GM15510 (cell line): ENCODE results near the gene OR13J1.

Experiments used
- POLR2A ChIP-seq: IDR thresholded peaks from 3 replicates; pipeline ENCODE4 v1.6.1; 2011; ENCODE audit warnings: borderline replicate concordance; ENCODE audit not compliant: insufficient read length; ENCODE audit errors: extremely low read depth

Gene OR13J1, protein sequence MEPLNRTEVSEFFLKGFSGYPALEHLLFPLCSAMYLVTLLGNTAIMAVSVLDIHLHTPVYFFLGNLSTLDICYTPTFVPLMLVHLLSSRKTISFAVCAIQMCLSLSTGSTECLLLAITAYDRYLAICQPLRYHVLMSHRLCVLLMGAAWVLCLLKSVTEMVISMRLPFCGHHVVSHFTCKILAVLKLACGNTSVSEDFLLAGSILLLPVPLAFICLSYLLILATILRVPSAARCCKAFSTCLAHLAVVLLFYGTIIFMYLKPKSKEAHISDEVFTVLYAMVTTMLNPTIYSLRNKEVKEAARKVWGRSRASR

DNA sequence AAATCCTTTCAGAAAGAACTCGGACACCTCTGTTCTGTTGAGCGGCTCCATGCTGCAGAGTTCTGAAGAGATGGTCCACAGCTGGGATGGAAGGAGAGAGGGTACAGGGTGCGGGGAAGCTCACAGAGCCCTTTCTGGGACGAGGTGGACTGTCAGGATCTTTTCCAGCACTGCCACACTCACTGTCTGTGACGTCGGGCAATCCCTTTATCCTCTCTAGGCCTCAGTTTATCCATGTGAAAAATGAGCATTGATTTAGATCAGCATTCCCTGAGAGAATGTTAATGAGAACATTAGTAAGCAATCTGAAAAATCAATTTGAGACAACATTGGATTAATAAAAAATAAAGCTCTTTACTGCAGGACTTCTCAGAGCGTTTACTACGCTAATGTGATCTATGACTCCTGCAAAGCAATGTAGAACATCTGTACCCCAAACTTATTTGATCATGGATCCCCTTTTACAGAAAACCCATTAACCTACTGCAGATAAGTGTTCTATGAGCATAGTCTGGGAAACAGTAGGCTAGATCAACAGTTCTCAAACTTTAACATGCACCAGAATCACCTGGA, at the start of gene OR13J1:
Gene OR13J1, minus strand, starts transcription at position 51 of the 573 bp plus-strand sequence. Its CDS starts 0 bp downstream, at position 51.
- no peak for TF ChIP-seq POLR2A

DNA sequence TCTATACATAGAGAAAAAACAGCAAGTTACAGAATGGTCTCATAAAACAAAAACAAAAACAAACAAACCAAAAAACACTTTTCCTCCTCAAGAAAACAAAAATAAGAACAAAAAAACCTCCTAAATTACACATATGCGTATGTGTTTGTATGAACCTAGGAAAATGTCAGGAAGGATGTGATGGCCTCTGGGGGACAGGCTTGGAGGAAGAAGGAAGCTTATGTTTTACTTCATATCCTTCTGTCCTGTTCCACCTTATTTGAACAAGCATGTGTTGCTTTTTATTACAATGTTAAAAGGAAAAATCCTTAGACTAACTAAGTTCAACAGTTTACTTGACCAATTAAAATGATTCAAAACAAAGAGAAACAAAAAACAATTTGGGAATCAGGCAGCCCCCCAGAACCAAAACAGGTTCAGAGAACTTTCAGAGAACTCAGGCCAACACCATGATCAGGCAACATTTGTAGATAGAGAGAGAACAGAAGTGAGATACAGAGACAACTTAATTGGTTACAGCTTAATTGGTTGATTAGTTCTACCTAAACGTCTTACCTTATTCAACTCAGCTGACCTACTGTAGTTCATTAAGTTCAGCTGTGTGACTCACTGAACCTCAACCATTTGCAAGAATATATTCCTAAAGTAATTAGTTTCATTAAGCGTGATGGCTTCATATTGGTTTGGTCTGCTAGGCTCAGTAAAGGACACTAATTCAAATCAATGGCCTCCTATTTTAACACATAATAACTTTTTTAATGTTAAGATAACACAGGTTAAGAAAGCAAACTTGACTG, 49.2 kb upstream of the OR13J1 start:
- TF ChIP-seq POLR2A, result no peak

DNA sequence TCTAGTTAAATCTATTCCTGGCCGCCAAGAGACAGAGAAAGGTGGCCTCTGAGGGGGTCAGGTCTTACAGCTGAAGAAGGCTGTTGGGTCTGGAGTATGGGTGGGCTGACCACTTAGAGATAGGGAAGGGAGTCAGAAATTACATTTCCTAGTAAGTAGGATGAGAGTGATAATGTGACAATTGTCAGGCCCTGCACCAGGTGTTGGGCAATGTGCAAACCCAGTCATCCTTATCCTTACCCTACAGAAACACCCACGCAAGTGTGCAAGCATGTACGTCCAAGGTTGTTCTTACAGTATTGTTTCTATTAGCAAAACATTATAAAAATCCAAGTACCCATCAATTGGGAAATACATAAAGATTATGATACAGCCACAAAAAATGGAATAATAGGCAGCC, 48.6 kb upstream of the OR13J1 start:
- TF ChIP-seq POLR2A, result no peak

DNA sequence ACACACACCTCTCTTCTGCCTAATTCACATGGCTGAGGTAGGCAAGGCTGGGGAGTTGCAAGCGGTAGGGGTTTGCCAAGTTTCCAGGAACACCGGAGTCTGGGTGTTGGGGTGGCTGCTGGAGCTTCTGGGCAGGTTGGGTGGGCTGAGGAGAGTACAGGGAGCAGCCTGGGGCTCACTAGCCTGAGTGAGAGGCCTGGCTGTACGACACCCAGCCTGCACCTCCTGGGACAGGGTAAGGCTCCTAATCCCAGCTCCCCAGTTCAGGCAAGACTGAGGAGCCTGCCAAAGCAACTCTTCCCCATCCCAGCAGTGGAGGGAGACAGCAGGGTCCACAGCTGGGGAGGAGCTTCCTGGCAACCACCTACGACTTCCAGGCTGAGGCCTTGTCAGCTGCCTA, 47.1 kb upstream of the OR13J1 start:
- no peak for TF ChIP-seq POLR2A

DNA sequence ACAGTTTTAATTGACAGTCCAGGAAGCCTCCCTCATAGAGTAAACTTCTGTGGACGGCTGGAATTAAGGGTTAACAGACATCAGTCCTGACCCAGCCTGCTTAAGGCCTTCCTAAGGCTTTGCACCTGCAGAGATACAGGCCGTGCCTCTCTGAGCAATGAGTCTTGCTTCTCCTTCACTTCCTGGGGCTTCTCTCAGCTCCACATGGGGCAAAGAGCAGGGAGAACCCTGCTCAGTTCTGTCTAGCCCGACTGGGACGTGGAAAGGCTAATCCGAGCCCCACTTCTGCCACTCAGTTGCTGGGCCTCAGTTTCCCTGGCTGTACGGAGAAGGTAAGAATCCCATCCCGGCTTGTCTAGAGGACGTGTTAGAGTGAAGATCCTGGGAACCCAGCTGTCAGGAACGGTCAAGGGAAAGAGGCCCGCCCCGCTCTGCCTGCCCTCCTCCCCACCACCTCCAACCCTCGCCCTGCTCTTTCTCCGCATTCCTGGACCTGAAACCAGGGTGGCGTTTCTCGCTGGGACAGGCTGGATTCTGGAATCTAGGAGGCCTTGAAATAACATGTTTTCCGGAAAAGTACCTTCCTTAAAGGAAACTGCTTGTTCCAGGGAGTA, 45.6 kb upstream of the OR13J1 start:
- no peak for TF ChIP-seq POLR2A

DNA sequence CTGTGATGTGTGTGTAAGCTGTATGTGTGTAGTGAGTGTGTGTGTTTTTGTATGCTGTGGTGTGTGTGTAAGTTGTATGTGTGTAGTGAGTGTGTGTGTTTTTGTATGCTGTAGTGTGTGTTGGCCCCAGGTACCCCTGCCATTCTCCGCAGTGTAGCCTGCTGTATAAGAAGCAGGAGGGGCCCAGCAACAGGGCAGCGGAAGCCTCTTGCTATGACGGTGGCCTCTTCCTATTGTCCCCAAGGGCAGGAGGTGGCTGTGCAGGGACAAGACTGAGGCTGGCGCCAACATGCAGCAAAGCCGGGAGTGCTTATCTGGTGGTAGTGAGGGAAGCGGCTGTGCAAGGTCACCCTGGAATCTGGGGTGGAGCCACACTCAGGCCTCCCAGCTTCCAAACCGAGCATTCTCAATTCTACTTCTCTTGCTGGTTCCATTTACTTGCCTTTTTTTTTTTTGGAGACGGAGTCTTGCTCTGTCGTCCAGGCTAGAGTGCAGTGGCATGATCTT, 44.2 kb upstream of the OR13J1 start:
- no peak for TF ChIP-seq POLR2A

DNA sequence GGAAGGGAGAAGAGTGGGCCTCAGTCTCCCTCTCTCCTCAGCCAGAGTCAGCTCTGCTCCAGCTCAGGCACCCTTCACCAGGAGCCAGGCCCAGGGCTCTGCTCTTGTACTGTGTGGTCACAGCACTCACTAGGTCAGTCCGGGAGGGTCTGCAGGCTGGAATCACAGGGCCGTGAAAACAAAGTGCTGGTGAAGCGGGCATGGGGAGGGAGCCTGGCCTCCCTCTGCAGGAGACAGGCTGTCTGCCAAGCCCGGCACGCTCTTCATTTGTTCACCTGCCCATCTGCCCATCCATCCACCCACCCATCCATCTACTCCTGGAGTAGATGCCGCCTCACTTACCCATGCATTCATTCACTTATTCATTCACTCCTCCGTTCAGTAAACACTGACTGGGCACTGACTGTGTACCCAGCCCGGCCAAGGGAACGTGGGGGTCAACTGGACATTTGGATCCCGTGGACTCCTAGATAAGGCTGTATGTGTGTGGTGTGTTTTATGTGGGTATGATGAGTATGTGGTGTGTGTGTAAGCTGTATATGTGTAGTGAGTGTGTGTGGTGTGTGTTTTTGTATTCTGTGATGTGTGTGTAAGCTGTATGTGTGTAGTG, 42.7 kb upstream of the OR13J1 start:
- TF ChIP-seq POLR2A, result no peak

DNA sequence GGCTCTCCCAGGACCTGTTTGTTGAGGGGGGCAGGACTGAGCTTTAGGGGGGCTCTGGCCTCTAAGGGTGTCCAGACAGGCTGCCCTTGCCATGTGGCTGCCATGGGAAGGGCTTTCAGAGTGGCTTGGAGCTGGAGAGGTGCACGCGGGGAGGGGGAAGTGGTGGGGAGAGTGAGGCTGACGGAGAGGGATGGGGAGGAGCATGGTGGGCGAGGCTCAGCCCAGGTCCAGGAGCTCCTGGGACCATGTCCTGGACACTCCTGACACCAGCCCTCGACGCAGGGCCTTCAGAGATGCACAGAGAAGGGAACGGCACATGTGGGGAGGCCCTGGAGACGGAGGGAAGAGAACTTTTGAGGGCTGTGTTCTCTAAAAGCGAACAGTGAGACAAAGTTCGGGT, 41.5 kb upstream of the OR13J1 start:
- TF ChIP-seq POLR2A, result no peak

DNA sequence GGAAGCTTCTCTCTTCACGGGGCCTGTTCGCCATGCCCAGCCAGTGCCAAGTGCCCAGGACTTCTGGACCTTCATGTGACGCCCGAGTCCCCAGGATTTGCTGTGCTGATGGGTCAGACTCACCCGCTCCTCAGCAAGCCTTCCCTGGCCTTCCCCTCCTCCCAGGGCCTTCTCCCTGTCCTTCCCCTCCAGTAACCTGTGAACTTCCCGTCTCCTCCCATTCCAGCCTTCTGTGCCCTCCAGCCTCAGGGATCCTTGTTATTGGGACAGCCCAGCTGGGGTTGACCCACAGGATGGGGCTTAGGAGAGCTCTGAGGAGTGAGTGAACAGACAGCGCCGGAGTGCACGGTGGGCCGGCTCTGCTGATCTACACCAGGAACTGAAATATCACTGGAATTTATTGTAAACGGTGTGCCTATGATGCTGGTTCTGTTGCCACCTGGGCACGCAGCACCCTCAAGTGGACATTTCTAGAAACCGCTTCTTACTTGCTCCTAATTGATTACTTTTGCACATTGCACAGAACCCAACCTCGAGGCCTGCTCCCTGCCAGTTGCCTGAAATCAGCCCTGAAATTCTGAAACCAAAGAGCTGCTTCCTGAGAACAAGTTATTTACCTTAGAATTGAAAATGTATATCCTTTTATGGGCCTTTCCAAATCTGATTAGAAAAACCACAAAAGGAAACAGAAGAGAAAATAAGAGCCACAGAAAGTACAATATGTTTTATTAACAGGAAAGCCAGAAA, 40.6 kb upstream of the OR13J1 start:
- TF ChIP-seq POLR2A, result no peak

DNA sequence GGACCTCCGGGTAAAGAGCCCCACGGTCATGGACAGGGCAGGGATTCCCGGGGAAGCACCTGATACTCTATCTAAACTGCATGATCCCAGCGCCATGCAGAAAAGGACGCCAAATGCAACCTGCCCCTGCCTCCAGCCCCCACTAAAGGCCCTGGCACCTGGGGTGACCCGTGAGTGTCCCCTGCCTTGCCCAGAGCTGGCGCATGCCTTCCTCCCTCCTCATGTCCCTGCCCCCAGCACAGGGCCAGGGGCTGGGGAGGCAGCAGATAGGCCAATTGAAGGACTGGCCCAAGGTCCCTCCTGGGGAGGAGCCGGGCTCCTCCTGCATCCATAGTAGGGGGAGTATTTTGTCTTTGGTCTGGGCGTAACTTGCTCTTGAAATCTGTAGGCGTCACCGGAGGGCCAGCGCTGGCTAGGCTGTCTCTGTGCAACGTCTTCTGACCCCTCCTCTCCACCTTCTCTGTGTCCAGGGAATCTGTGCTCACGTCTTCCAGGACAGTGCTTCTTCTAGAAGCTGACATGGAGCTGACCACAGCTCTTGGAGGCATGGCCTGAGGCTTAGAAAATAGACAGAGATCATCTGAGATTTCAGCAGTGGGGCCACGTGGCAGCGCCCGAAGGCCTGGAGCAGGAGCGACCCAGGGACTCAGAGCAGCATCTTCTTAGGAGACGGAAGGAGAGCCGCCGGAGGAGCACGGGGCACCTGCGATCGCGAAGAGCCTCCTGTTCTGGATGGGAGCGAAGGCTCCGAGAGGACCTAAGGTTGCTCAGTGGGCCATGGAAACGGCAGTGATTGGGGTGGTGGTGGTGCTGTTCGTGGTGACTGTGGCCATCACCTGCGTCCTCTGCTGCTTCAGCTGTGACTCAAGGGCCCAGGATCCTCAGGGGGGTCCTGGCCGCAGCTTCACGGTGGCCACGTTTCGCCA, 39.7 kb upstream of the OR13J1 start:
- TF ChIP-seq POLR2A, result no peak

DNA sequence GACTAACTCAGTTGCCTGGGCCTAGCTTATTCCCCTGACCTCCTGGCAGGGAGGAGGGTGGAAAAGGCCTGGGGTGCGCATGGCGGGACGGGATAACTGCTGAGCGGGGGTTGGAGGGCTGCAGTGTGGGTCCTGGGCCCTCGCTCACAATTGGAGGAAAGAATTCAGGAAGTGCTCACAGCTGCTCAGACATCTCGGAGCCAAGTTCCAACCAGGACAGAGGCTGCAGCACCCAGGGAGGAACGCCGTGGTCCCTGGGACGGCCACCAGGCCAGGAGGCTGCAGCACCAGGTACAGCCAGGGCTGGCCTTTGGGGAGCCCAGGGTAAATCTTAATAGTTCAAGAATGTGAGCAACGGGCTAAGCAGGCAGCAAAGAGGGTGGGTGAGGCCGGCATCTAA, 39.1 kb upstream of the OR13J1 start, which contains the start of gene SPAAR:
Gene SPAAR, plus strand, starts transcription at position 217 of the 400 bp plus-strand sequence. CDS start 974 bp downstream, outside the sequence.
- TF ChIP-seq POLR2A, result no peak

DNA sequence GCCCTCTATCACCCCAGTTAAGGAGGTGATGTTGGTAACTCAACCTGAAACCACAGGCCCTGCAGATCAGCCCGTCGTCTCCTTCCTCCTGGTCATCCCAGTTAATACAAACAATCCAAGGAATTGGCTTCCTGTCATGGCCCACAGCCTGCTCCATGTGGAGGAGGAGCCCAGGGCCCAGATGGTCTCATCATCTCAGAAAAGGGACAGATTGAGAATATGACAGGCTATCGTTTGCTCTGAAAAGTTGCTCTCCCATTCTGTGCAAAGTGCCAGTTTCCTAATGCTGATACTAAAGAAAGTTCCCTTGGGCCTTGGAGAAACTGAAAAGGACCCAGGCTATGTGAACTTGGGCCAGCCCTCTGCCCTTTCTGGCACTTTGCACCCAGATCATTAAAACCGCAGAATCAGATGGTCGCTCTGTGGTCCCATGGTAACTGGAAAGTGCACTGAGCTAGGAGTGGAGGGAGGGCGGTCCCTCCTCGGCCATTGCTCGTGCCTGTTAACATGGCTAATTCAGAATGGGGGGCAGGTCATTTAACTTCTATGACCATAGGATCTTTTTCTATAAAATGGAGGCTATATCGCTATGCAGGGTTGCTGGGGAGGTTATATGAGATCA, 38.4 kb upstream of the OR13J1 start:
- TF ChIP-seq POLR2A, result no peak
